ENCODE data around the gene TTC39B.

The TTC39B gene

GRCh38 chr9:15200111-15200510, 106.9 kb downstream of the TTC39B start:
- TF ChIP-seq, protein P1, sequence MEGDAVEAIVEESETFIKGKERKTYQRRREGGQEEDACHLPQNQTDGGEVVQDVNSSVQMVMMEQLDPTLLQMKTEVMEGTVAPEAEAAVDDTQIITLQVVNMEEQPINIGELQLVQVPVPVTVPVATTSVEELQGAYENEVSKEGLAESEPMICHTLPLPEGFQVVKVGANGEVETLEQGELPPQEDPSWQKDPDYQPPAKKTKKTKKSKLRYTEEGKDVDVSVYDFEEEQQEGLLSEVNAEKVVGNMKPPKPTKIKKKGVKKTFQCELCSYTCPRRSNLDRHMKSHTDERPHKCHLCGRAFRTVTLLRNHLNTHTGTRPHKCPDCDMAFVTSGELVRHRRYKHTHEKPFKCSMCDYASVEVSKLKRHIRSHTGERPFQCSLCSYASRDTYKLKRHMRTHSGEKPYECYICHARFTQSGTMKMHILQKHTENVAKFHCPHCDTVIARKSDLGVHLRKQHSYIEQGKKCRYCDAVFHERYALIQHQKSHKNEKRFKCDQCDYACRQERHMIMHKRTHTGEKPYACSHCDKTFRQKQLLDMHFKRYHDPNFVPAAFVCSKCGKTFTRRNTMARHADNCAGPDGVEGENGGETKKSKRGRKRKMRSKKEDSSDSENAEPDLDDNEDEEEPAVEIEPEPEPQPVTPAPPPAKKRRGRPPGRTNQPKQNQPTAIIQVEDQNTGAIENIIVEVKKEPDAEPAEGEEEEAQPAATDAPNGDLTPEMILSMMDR (IDR thresholded peaks at IDR 0.05; ENCODE audit: low read depth, low read length, missing control alignments): no peak
- DNase-seq (ENCODE audit: low read depth): no peak
- in situ Hi-C loops (cut with HindIII; ENCODE audit: low sequenced_read_pairs): no loop called here
- H3K4me3 ChIP-seq (ENCODE audit: low read depth, low read length): no peak overlapping the region

DNA sequence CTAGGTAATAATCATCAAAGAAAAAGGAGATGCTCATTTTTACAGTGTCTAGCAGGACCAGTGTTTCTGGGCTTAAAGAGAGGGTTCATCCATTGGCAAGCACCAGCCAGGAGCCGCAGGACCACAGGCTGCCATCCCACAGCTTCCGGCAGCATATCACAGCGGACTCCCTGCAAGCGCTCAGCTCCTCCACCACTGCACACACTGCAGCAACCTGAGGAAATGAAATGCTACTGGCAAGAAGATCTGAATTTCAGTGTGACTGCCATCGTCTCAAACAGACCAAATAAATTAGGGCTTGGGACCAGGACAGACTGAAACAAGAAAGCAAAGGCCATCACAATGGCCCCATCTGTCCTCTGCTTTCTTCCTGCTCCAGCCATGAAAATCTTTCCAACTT, 114.2 kb downstream of the TTC39B start:
- H3K4me3 ChIP-seq (ENCODE audit: low read depth, low read length): no peak overlapping the region
- in situ Hi-C loops (cut with HindIII; ENCODE audit: low sequenced_read_pairs): no loop called here
- no peak for DNase-seq (ENCODE audit: low read depth)
- TF ChIP-seq, protein P1 (IDR thresholded peaks at IDR 0.05; ENCODE audit: low read depth, low read length, missing control alignments): no peak

DNA sequence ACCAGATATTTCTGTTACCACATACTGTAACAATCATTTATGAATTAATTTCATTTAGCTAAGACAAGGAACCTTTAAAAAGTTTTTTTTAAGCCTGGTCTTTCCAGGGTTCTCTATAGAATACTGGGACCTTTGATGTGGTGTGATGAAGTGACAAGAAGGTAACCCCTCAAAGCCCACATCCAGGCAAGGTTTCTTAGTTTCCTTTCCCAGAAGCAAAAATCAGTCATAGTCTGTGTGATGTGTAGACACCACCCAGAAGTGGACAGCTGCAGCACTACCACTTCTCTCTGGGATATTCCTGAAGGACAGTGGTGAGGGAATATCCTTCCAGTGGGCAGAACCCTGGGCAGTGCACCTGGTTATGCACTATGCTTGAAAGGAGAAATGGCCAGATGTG, 115.6 kb downstream of the TTC39B start:
- DNase-seq (ENCODE audit: low read depth): no peak
- TF ChIP-seq, protein P1 (IDR thresholded peaks at IDR 0.05; ENCODE audit: low read depth, low read length, missing control alignments): no peak
- in situ Hi-C loops (cut with HindIII; ENCODE audit: low sequenced_read_pairs): no loop called here
- no peak overlapping the region for H3K4me3 ChIP-seq (ENCODE audit: low read depth, low read length)

DNA sequence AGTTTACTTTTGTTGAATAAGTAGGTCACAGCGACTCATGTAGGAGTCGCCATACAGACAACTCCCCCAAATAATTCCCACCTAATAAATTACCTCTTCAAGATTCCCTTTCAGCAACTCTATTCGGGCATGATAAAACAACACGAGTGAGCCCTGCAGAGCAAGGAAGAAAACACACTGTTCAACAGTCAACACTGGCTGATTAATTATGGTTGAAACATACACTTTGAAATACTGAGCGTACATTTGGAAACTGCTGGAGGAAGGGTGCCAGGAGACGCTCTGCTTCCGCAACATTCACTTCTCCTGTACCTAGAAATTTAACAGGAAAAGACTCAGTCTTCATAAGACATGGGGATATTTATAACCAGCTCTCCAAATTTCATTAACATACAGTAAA, 117.5 kb downstream of the TTC39B start:
- DNase-seq (ENCODE audit: low read depth): no peak
- TF ChIP-seq, protein P1 (IDR thresholded peaks at IDR 0.05; ENCODE audit: low read depth, low read length, missing control alignments): no peak
- no peak overlapping the region for H3K4me3 ChIP-seq (ENCODE audit: low read depth, low read length)
- in situ Hi-C loops (cut with HindIII; ENCODE audit: low sequenced_read_pairs): no loop called here

GRCh38 chr9:15187589-15187988, 119.4 kb downstream of the TTC39B start:
- no peak overlapping the region for H3K4me3 ChIP-seq (ENCODE audit: low read depth, low read length)
- in situ Hi-C loops (cut with HindIII; ENCODE audit: low sequenced_read_pairs): no loop called here
- TF ChIP-seq, protein P1 (IDR thresholded peaks at IDR 0.05; ENCODE audit: low read depth, low read length, missing control alignments): no peak
- no peak for DNase-seq (ENCODE audit: low read depth)

GRCh38 chr9:15182730-15183129, 124.3 kb downstream of the TTC39B start:
- no peak overlapping the region for H3K4me3 ChIP-seq (ENCODE audit: low read depth, low read length)
- TF ChIP-seq, protein P1 (IDR thresholded peaks at IDR 0.05; ENCODE audit: low read depth, low read length, missing control alignments): no peak
- DNase-seq (ENCODE audit: low read depth): no peak
- in situ Hi-C loops (cut with HindIII; ENCODE audit: low sequenced_read_pairs): no loop called here

- no peak overlapping the region for H3K4me3 ChIP-seq (ENCODE audit: low read depth, low read length)
- in situ Hi-C loops (cut with HindIII; ENCODE audit: low sequenced_read_pairs): no loop called here
- TF ChIP-seq, protein P1 (IDR thresholded peaks at IDR 0.05; ENCODE audit: low read depth, low read length, missing control alignments): no peak
- DNase-seq (ENCODE audit: low read depth): no peak
Observed at GRCh38 chr9:15182101-15182551, 124.9 kb downstream of the TTC39B start.
